Heart left ventricle (tissue), 16 donors: ENCODE data around the gene B4GALNT4. TPM values are rescaled to one million over a fixed set of nuclear protein-coding genes. Genes with fewer than 3 reads are reported as not detected.

ENCODE experiments used
- ATAC-seq, 4 donors: fragments of 200-7000 bp; cut with Tn5 transposase; one replicate each; pipeline ENCODE4 v1.9.1; 2020 to 2022; ENCODE audit warnings: moderate library complexity in 4 of 4, mild to moderate bottlenecking in 3 of 4, moderate number of reproducible peaks in 1 of 4
- DNase-seq, 5 donors: peaks; one replicate each; pipeline ENCODE4 v3.0.0-alpha.2; 2020
- H3K27ac ChIP-seq, 12 donors: fragments of 200-600 bp; sonication (generic) in 4 of 12; one replicate each; pipeline versions ENCODE4 v1.5.0 to v1.8.0; 2016 to 2022; ENCODE audit warnings: mild to moderate bottlenecking in 2 of 12
- H3K27me3 ChIP-seq, 9 donors: fragments of 200-600 bp; sonication (generic) in 2 of 9; one replicate each; pipeline versions ENCODE4 v1.5.1 to v1.8.0; 2016 to 2022; ENCODE audit warnings: mild to moderate bottlenecking in 3 of 9
- H3K36me3 ChIP-seq, 9 donors: fragments of 200-600 bp; sonication (generic) in 2 of 9; one replicate each; pipeline versions ENCODE4 v1.5.0 to v1.8.0; 2018 to 2022; ENCODE audit warnings: mild to moderate bottlenecking in 2 of 9
- H3K4me1 ChIP-seq, 12 donors: fragments of 200-600 bp; sonication (generic) in 4 of 12; one replicate each; pipeline versions ENCODE4 v1.5.0 to v1.8.0; 2016 to 2022; ENCODE audit warnings: mild to moderate bottlenecking in 3 of 12
- H3K4me3 ChIP-seq, 12 donors: fragments of 200-600 bp; sonication (generic) in 4 of 12; one replicate each; pipeline versions ENCODE4 v1.5.0 to v1.8.0; 2017 to 2022; ENCODE audit warnings: mild to moderate bottlenecking in 9 of 12, moderate library complexity in 4 of 12
- H3K9me3 ChIP-seq, 12 donors: fragments of 200-600 bp; sonication (generic) in 4 of 12; one replicate each; pipeline versions ENCODE4 v1.5.0 to v1.8.0; 2016 to 2022; ENCODE audit warnings: mild to moderate bottlenecking in 1 of 12
- CTCF ChIP-seq, 12 donors: fragments of 200-600 bp; sonication (generic) in 4 of 12; IDR thresholded peaks; one replicate each; pipeline versions ENCODE4 v1.5.0 to v1.8.0; 2018 to 2022; ENCODE audit warnings: antibody characterized with exemption in 12 of 12, mild to moderate bottlenecking in 5 of 12
- POLR2A ChIP-seq, 2 donors: fragments of 450-650 bp; IDR thresholded peaks; one replicate each; pipeline ENCODE4 v1.6.1; 2017; ENCODE audit warnings: antibody characterized with exemption in 2 of 2, mild to moderate bottlenecking in 2 of 2, moderate library complexity in 2 of 2
- WGBS, 4 donors: extraction: QIAGEN DNeasy Blood & Tissue Kit in 2 of 4; methylation state at CpG; one replicate each; pipeline versions ENCODE4 v1.1.5 to v1.1.7; 2013 to 2018; 5-methylcytosine and 5-hydroxymethylcytosine counted together
- intact Hi-C, 10 donors: fragments of 100-400 bp; cut with DNase I; formaldehyde crosslinking; loops; one replicate each; pipeline versions ENCODE4 v1.11.1 to v1.14.2; 2022
- polyA plus RNA-seq, 2 donors: library from polyadenylated mRNA; stranded (reverse); fragments of 200-250 nt; gene quantifications; one replicate each; pipeline ENCODE4 v1.2.3, GENCODE V29; 2013
- total RNA-seq, 9 donors: library from RNA; depleted of rRNA in 2 of 9; stranded (reverse); fragments of >200 nt in 2 of 9; fragmentation: NEBNext Ultra II Directional in 3 of 9; extraction: Animal tissue kit (Norgen Biotek cat#: 25700) in 3 of 9; gene quantifications; one replicate each; pipeline versions ENCODE4 v1.1.0 to v1.2.4, GENCODE V29; 2016 to 2023
- donor health status: ischemic (EF 13 %, LVEDD 7.1; RV severe dilation, severe dysfunction).
- donor health status: healthy with polysubstance abuse.
- donor health status: DM: no; HTN: yes; CAD: no.
- donor health status: DM: no; HTN: no; CAD: no.
- donor health status: ischemic (EF 25% LVEDD 6.9; RV normal size, moderate dysfunction).
- donor health status: ischemic (EF 25% LVEDD 5.7; RV mildly dilated, moderate dysfunction).
- donor health status: healthy.
- donor health status: DM: yes; HTN: yes; CAD: no.
- donor health status: ischemic (EF 35%, LVEDD 5.7; RV mildly dilated, moderate dysfunction).
- donor health status: nonischemic (EF 11% LVEDD 7.7; RV severe dilation, severe dysfunction).
- donor health status: DM: yes; HTN: yes; CAD: no.
- donor health status: PGD.
- donor health status: ischemic (EF 29% LVEDD 5.4; RV normal size, mild dysfunction).
- donor health status: nonischemic (EF 23%, LVEDD 6.1; RV moderate dilation, normal function).

B4GALNT4 gene
- total and polyA plus RNA-seq, 11 donors = 0.28 to 1.9 (median 0.68) TPM; not detected in 2

- Histone ChIP-seq H3K9me3 (no peaks in the 10 kb centered on the region), H3K27ac (no peak overlapping the region), H3K4me3 (no peak overlapping the region), H3K4me1 (peaks cover 0 to 34% (median 15%) of the 10 kb centered on the region in 12 donors), H3K27me3 (peaks cover 0 to 21% (median 7%) of the 10 kb centered on the region in 9 donors), H3K36me3 (no peaks in the 10 kb centered on the region)
- DNase-seq (peak in 4 of 5 donors; percentile 12 to 63 (median 22)), ATAC-seq (no peak)
- WGBS, 4 donors = 85 to 91% (median 89%) methylated on average over 3 to 27 of the region's 27 CpGs
- intact Hi-C loops = loop anchor here in 1 of 10 donors (10.0 kb wide), 1 partner anchor 111 kb away; no protein-coding TSS in a partner anchor
- TF ChIP-seq POLR2A (IDR thresholded peaks at IDR 0.05) (no peak), CTCF (IDR thresholded peaks at IDR 0.05) (no peak)
Measured at GRCh38 chr11:403761-404431, 34.6 kb downstream of the B4GALNT4 start.

GRCh38 chr11:404551-405264, 35.4 kb downstream of the B4GALNT4 start:
- H3K4me3 ChIP-seq = no peak overlapping the region
- H3K4me1 ChIP-seq = peaks cover 0 to 33% (median 15%) of the 10 kb centered on the region in 12 donors
- ATAC-seq (no peak), DNase-seq (peak in 1 of 5 donors; percentile 25)
- TF ChIP-seq POLR2A (IDR thresholded peaks at IDR 0.05) = no peak
- TF ChIP-seq CTCF (IDR thresholded peaks at IDR 0.05) = no peak
- no peak overlapping the region for H3K27ac ChIP-seq
- intact Hi-C loops = loop anchor here in 7 of 10 donors (1.0 to 10.0 kb wide), 6 partner anchors 43 to 114 kb away; partner anchors contain the start of genes RNH1 (in 2 of the 7) and PTDSS2 (in 1 of the 7)
- H3K9me3 ChIP-seq = no peaks in the 10 kb centered on the region
- no peaks in the 10 kb centered on the region for H3K36me3 ChIP-seq
- WGBS, 4 donors = 91 to 95% (median 95%) methylated on average over 11 to 14 of the region's 14 CpGs
- H3K27me3 ChIP-seq = peaks cover 0 to 17% (median 6%) of the 10 kb centered on the region in 9 donors

GRCh38 chr11:405323-405953, 36.1 kb downstream of the B4GALNT4 start:
- H3K4me3 ChIP-seq = peak overlapping the region in 2 of 12 donors; percentile 67 to 72
- H3K4me1 ChIP-seq = peaks cover 0 to 25% (median 15%) of the 10 kb centered on the region in 12 donors
- 73 to 87% (median 75%) methylated on average over 13 to 17 of the region's 17 CpGs for WGBS, 4 donors
- H3K27me3 ChIP-seq = peaks cover 0 to 10% (median 0%) of the 10 kb centered on the region in 9 donors
- no peak overlapping the region for H3K27ac ChIP-seq
- peak; percentile 1 to 28 (median 18) for ATAC-seq
- intact Hi-C loops = loop anchor here in 7 of 10 donors (1.0 to 10.0 kb wide), 6 partner anchors 42 to 113 kb away; partner anchors contain the start of genes RNH1 (in 2 of the 7) and PTDSS2 (in 1 of the 7)
- no peaks in the 10 kb centered on the region for H3K36me3 ChIP-seq
- TF ChIP-seq POLR2A (IDR thresholded peaks at IDR 0.05) (no peak), CTCF (IDR thresholded peaks at IDR 0.05) (peak in 2 of 12 donors; percentile 11 to 15)
- H3K9me3 ChIP-seq = no peaks in the 10 kb centered on the region
- peak in 4 of 5 donors; percentile 37 to 73 (median 66) for DNase-seq
